IMR-90 (cell line): ENCODE measurements around the gene IFIT1. TPM values are rescaled to one million over a fixed set of nuclear protein-coding genes. Genes with fewer than 3 reads are reported as not detected.
A peak's percentile ranks its signal among the peaks of the same experiment; 100 is the strongest.

Experiments
- ATAC-seq: fragments of 200-7000 bp; cut with Tn5 transposase; 2 replicates; pipeline ENCODE4 v1.9.1; 2020; ENCODE audit warnings: low read depth, mild to moderate bottlenecking, moderate library complexity
- BruUV-seq: library from RNA; stranded (reverse); fragments of 400-500 nt; replicated peaks from 2 replicates; lab custom pipeline; 2021; lab: Mats Ljungman, UMichigan
- CTCF ChIA-PET: fragments of 300-600 bp; formaldehyde crosslinking; extraction: SDS; loops from one replicate; lab custom pipeline; 2021; ENCODE audit warnings: antibody characterized with exemption; lab: Yijun Ruan, JAX
- POLR2A ChIA-PET: fragments of 300-600 bp; sonication (Branson Sonifier 250); formaldehyde crosslinking; loops from one replicate; lab custom pipeline; 2022; ENCODE audit warnings: antibody characterized with exemption; ENCODE audit not compliant: unreplicated experiment; lab: Charles Lee
- DNase-seq: peaks from one replicate; pipeline ENCODE4 v3.0.0; 2013
- H2AFZ ChIP-seq: replicated peaks from 2 replicates; pipeline ENCODE3; 2013; ENCODE audit warnings: low read length, mild to moderate bottlenecking; ENCODE audit not compliant: poor library complexity
- H2AK5ac ChIP-seq: 2 replicates; pipeline ENCODE4 v1.6.1; 2013; ENCODE audit warnings: low read depth, low read length, inconsistent platforms
- H2AK9ac ChIP-seq: replicated peaks from 2 replicates; pipeline ENCODE3; 2013; ENCODE audit warnings: mild to moderate bottlenecking, low read depth, low read length, moderate library complexity; ENCODE audit not compliant: poor library complexity
- H2BK120ac ChIP-seq: 2 replicates; pipeline ENCODE4 v1.6.1; 2013; ENCODE audit warnings: low read depth, low read length, inconsistent platforms
- H2BK15ac ChIP-seq: 3 replicates; pipeline ENCODE4 v1.6.1; 2013; ENCODE audit warnings: low read depth, low read length, inconsistent platforms
- H2BK20ac ChIP-seq: 2 replicates; pipeline ENCODE4 v1.6.1; 2013; ENCODE audit warnings: low read depth, mild to moderate bottlenecking, inconsistent platforms, low read length, moderate library complexity
- H2BK5ac ChIP-seq: 2 replicates; pipeline ENCODE4 v1.6.1; 2013; ENCODE audit warnings: mild to moderate bottlenecking, low read depth, low read length, inconsistent platforms; ENCODE audit not compliant: poor library complexity, severe bottlenecking
- H3K14ac ChIP-seq: replicated peaks from 2 replicates; pipeline ENCODE4 v1.6.1; 2013; ENCODE audit warnings: low read depth, low read length, inconsistent platforms
- H3K18ac ChIP-seq: 2 replicates; pipeline ENCODE4 v1.6.1; 2013; ENCODE audit warnings: low read depth, low read length, control low read depth
- H3K23ac ChIP-seq: 2 replicates; pipeline ENCODE4 v1.6.1; 2013; ENCODE audit warnings: low read depth, low read length, inconsistent platforms
- H3K27ac ChIP-seq: 2 replicates; pipeline ENCODE4 v1.5.1; 2013; ENCODE audit warnings: mild to moderate bottlenecking, control low read depth, low read length; ENCODE audit not compliant: insufficient read depth
- H3K27me3 ChIP-seq: 2 replicates; pipeline ENCODE4 v1.6.1; 2013; ENCODE audit warnings: low read length; ENCODE audit not compliant: control insufficient read depth, insufficient read depth
- H3K36me3 ChIP-seq: 2 replicates; pipeline ENCODE4 v1.6.1; 2013; ENCODE audit warnings: low read length, mixed read lengths; ENCODE audit not compliant: control insufficient read depth, insufficient read depth
- H3K4ac ChIP-seq: 2 replicates; pipeline ENCODE4 v1.6.1; 2013; ENCODE audit warnings: low read depth, low read length, inconsistent platforms
- H3K4me1 ChIP-seq: 2 replicates; pipeline ENCODE4 v1.6.1; 2013; ENCODE audit warnings: low read length, mixed read lengths; ENCODE audit not compliant: control insufficient read depth, insufficient read depth
- H3K4me2 ChIP-seq: 2 replicates; pipeline ENCODE4 v1.6.1; 2013; ENCODE audit warnings: low read depth, mild to moderate bottlenecking, control low read depth, low read length, moderate library complexity
- H3K4me3 ChIP-seq: 2 replicates; pipeline ENCODE4 v1.5.1; 2013; ENCODE audit warnings: low read depth, mild to moderate bottlenecking, control low read depth, low read length, moderate library complexity; ENCODE audit not compliant: insufficient read depth
- H3K56ac ChIP-seq: 2 replicates; pipeline ENCODE4 v1.6.1; 2013; ENCODE audit warnings: low read length, inconsistent platforms; ENCODE audit not compliant: insufficient read depth; ENCODE audit errors: extremely low read depth
- H3K79me1 ChIP-seq, 2 experiments: 2 replicates each; pipeline ENCODE4 v1.6.1; 2013; ENCODE audit warnings: low read length in 2 of 2, inconsistent platforms in 1 of 2, low read depth in 1 of 2
- H3K9ac ChIP-seq: 2 replicates; pipeline ENCODE4 v1.6.1; 2013; ENCODE audit warnings: low read depth, low read length, control low read depth
- H3K9me1 ChIP-seq: 2 replicates; pipeline ENCODE4 v1.6.1; 2013; ENCODE audit warnings: low read length, inconsistent platforms; ENCODE audit not compliant: insufficient read depth
- H3K9me3 ChIP-seq: 2 replicates; pipeline ENCODE4 v1.6.1; 2013; ENCODE audit warnings: low read length; ENCODE audit not compliant: control insufficient read depth, insufficient read depth
- H4K20me1 ChIP-seq: 2 replicates; pipeline ENCODE4 v1.6.1; 2013; ENCODE audit warnings: low read length, inconsistent platforms; ENCODE audit not compliant: insufficient read depth
- H4K5ac ChIP-seq: 2 replicates; pipeline ENCODE4 v1.6.1; 2013; ENCODE audit warnings: mild to moderate bottlenecking, low read depth, low read length, control low read depth
- H4K8ac ChIP-seq, 2 experiments: 2 replicates each; pipeline ENCODE4 v1.6.1; 2013; ENCODE audit warnings: low read depth in 2 of 2, low read length in 2 of 2, control low read depth in 1 of 2, inconsistent platforms in 1 of 2
- H4K91ac ChIP-seq: 2 replicates; pipeline ENCODE4 v1.6.1; 2013; ENCODE audit warnings: low read depth, low read length, inconsistent platforms; ENCODE audit not compliant: insufficient read depth
- SMC3 ChIP-seq: fragments of 150-350 bp; IDR thresholded peaks from 2 replicates; pipeline ENCODE4 v1.6.1; 2016; ENCODE audit warnings: low read depth, mild to moderate bottlenecking, antibody characterized with exemption, low read length, moderate library complexity
- WGBS, 2 experiments: methylation state at CpG; one replicate each; pipeline versions ENCODE4 v1.1.5 to v1.1.7; 2013; ENCODE audit warnings: missing lambda C conversion rate in 2 of 2; ENCODE audit not compliant: insufficient read length in 1 of 2; ENCODE audit errors: extremely low coverage in 2 of 2; 5-methylcytosine and 5-hydroxymethylcytosine counted together
- dilution Hi-C: fragments of 300-500 bp; cut with HindIII; formaldehyde crosslinking; loops from one replicate; pipeline ENCODE4 v1.14.3; 2018; ENCODE audit warnings: low sequenced_read_pairs; ENCODE audit not compliant: unreplicated experiment
- in situ Hi-C: fragments of 300-500 bp; cut with MboI; formaldehyde crosslinking; loops from 3 replicates; pipeline ENCODE4 v1.14.3; 2019; ENCODE audit warnings: low sequenced_read_pairs, inconsistent platforms, mixed read lengths
- intact Hi-C: fragments of 100-400 bp; cut with micrococcal nuclease; formaldehyde crosslinking; loops from 2 replicates; pipeline ENCODE4 v1.10.0; 2022
- polyA plus RNA-seq, 3 experiments: library from polyadenylated mRNA; depleted of rRNA; stranded (reverse); fragments of >200 nt; gene quantifications; 2 replicates each; pipeline ENCODE4 v1.2.3, GENCODE V29; 2012; ENCODE audit warnings: low replicate concordance in 1 of 3
- total RNA-seq: library from RNA; depleted of rRNA; stranded (reverse); fragments of >200 nt; gene quantifications from 2 replicates; pipeline ENCODE4 v1.2.3, GENCODE V29; 2012

The IFIT1 gene
- total and polyA plus RNA-seq, 2 of the 4 experiments (the other 2 are of a cell fraction) = 6.1 to 6.8 TPM

DNA sequence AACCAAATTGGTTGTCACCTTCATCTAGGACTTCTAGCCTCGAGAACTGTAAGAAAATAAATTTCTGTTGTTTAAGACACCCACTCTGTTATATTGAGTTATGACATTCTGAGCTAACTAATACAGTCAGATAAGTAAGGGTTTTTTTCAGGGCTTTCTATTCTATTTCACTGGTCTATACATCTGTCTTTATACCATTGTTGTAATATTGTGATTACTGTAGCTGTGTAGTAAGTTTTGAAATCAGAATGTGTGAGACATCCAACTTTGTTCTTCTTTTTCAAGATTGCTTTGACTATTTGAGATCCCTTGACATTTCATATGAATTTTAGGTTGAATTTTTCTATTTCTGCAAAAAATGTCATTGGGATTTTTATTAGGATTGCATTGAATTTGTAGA lies 7.5 kb downstream of the IFIT1 start:
- H3K79me1 ChIP-seq = no peaks in the 10 kb centered on the region
- H3K4ac ChIP-seq = no peak overlapping the region
- H2AFZ ChIP-seq = no peak overlapping the region
- no peaks in the 10 kb centered on the region for H3K9me3 ChIP-seq
- peak overlapping the region in 1 of 2 experiments; percentile 19; a peak in 1 of 4 replicates for H4K8ac ChIP-seq
- H2BK20ac ChIP-seq = no peak overlapping the region
- H3K14ac ChIP-seq = no peak overlapping the region
- no peaks in the 10 kb centered on the region for H4K20me1 ChIP-seq
- dilution Hi-C loops (no loop called here), in situ Hi-C loops (no loop called here), intact Hi-C loops (no loop called here)
- TF ChIP-seq SMC3 = no peak
- POLR2A ChIA-PET = no interaction called here
- no peak overlapping the region for H2AK9ac ChIP-seq
- H2AK5ac ChIP-seq = no peak overlapping the region; the same call in 1 of the 2 replicates
- no TSS peak for BruUV-seq
- H3K4me3 ChIP-seq = no peak overlapping the region
- no peaks in the 10 kb centered on the region for H3K9me1 ChIP-seq
- no CpG with 5 or more reads among the region's 1 CpG for WGBS, 2 experiments
- peaks cover 1% of the 10 kb centered on the region; the same call in 1 of the 2 replicates for H3K4me1 ChIP-seq
- H3K27ac ChIP-seq = no peak overlapping the region
- CTCF ChIA-PET = no interaction called here
- H3K18ac ChIP-seq = no peak overlapping the region
- H3K27me3 ChIP-seq = no peaks in the 10 kb centered on the region
- no peak overlapping the region for H4K5ac ChIP-seq
- H2BK15ac ChIP-seq = no peak overlapping the region
- H2BK120ac ChIP-seq = no peak overlapping the region
- H3K23ac ChIP-seq = no peak overlapping the region
- H3K56ac ChIP-seq = no peak overlapping the region
- H3K9ac ChIP-seq = no peak overlapping the region
- no peak overlapping the region for H4K91ac ChIP-seq
- H3K4me2 ChIP-seq = no peak overlapping the region
- ATAC-seq (no peak), DNase-seq (no peak)
- peaks cover 4% of the 10 kb centered on the region; the same call in 1 of the 2 replicates for H3K36me3 ChIP-seq
- no peak overlapping the region for H2BK5ac ChIP-seq
